ENCODE results near the gene MRPL34. TPM values are rescaled to one million over a fixed set of nuclear protein-coding genes. Genes with fewer than 3 reads are reported as not detected.

The MRPL34 gene
- total and polyA plus RNA-seq, 9 of the 15 experiments (the other 6 are each of a cell fraction or from before 2014, with no cell fraction given) = 11.5 to 256 (median 72.5) TPM

DNA sequence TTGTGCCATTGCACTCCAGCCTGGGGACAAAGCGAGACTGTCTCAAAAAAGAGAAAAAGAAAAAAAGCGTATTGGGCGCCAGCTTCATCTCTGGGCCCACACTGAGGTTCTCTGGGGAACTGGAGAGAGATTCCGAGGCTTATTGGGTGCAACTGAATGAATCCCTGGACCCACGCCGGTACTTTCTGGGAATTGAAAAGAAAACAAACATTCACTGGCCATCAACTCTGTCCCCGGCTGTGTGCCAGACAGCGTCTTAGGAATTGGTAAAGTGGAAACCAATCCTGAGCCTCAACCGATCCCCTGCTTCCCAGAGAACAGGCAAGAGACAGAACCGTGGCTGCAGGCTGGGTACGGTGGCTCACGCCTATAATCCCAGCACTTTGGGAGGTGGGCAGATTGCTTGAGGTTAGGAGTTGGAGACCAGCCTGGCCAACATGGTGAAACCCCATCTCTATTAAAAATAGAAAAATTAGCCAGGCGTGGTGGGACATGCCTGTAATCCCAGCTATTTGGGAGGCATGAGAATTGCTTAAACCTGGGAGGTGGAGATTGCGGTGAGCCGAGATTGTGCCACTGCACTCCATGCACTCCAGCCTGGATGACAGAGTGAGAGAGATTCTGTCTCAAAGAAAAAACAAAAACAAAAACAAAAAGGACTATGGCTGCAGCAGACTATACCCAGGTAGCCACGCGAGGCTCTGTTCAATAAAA is 20.4 kb downstream of the MRPL34 start:
- H3K9ac ChIP-seq (ENCODE audit: insufficient read depth in 1 of 2, low read depth in 2 of 2, low read length in 2 of 2) = no peak overlapping the region
- ATAC-seq (no peak), DNase-seq (ENCODE audit: extremely low read depth in 1 of 4, low spot score in 3 of 4) (no peak), FAIRE-seq (no peak)
- 74% methylated on average over 17 of the region's 17 CpGs for WGBS (ENCODE audit: insufficient coverage, low coverage, missing lambda C conversion rate)
- H3K4me1 ChIP-seq (replicated peaks in 1 of 2; ENCODE audit: control insufficient read depth in 2 of 2, insufficient read depth in 2 of 2, low read length in 2 of 2) = peaks cover 3 to 56% of the 10 kb centered on the region in 2 experiments; a peak in 4 of 5 replicates
- H2AFZ ChIP-seq (ENCODE audit: low read depth, low read length) = no peak overlapping the region
- in situ Hi-C loops (cut with MboI) = no loop called here
- no peak overlapping the region for H3K4me3 ChIP-seq
- TF ChIP-seq HDAC3 (IDR thresholded peaks at IDR 0.05; ENCODE audit: borderline replicate concordance, partially characterized antibody) = no peak
- H3K9me1 ChIP-seq (ENCODE audit: control insufficient read depth, insufficient read depth, low read length) = peaks cover 4% of the 10 kb centered on the region
- H3K9me3 ChIP-seq (replicated peaks; ENCODE audit: control insufficient read depth, insufficient read depth, low read depth, low read length) = no peaks in the 10 kb centered on the region
- no peak overlapping the region for H3K27ac ChIP-seq (ENCODE audit: extremely low read depth, low read depth, low read length)
- H3K27me3 ChIP-seq (ENCODE audit: control insufficient read depth in 2 of 2, insufficient read depth in 2 of 2, low read length in 2 of 2) = no peaks in the 10 kb centered on the region
- CTCF ChIA-PET (ENCODE audit: low intra/inter-chr PET ratio) = no interaction called here
- H4K20me1 ChIP-seq (replicated peaks; ENCODE audit: control insufficient read depth, insufficient read depth, low read length) = no peaks in the 10 kb centered on the region; the same call in 1 of the 2 replicates
- no TSS peak for BruUV-seq (replicated peaks)
- H3K36me3 ChIP-seq (ENCODE audit: control insufficient read depth, insufficient read depth, low read length) = peaks cover 21% of the 10 kb centered on the region
- POLR2A ChIA-PET = interaction anchor here (0.6 to 6.9 kb wide), 4 partner anchors 8 to 63 kb away, joined by 3 to 41 read pairs (median 8); partner anchors contain the start of genes ANO8 and DDA1
- H3K79me2 ChIP-seq (ENCODE audit: control insufficient read depth, insufficient read depth, low read length) = no peaks in the 10 kb centered on the region
- H3K4me2 ChIP-seq (ENCODE audit: insufficient read depth, low read length) = no peak overlapping the region
- intact Hi-C loops (cut with micrococcal nuclease) = no loop called here

DNA sequence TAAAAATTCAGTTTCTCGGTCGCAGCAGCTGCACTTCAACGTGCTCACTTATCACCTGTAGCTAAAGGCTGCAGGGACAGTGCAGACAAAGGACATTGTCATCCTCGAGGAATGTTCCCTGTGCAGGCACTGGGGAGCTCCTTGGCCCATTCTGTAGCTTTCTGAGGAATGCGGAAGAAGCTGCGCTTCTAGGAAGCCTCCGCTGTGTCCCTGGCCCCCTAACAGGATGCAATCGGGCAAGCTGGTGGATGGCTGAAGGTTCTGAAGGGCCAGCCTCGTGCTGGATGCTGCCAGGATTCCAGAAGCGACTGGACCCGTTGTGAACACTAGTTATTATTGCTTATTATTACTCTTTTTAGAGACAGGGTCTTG is 20.9 kb downstream of the MRPL34 start:
- ATAC-seq (no peak), FAIRE-seq (no peak), DNase-seq (ENCODE audit: extremely low read depth in 1 of 4, low spot score in 3 of 4) (no peak)
- H3K9ac ChIP-seq (ENCODE audit: insufficient read depth in 1 of 2, low read depth in 2 of 2, low read length in 2 of 2) = no peak overlapping the region
- CTCF ChIA-PET (ENCODE audit: low intra/inter-chr PET ratio) = no interaction called here
- 68% methylated on average over 11 of the region's 11 CpGs for WGBS (ENCODE audit: insufficient coverage, low coverage, missing lambda C conversion rate)
- intact Hi-C loops (cut with micrococcal nuclease) = no loop called here
- H3K36me3 ChIP-seq (ENCODE audit: control insufficient read depth, insufficient read depth, low read length) = peaks cover 19% of the 10 kb centered on the region
- H3K27me3 ChIP-seq (ENCODE audit: control insufficient read depth in 2 of 2, insufficient read depth in 2 of 2, low read length in 2 of 2) = no peaks in the 10 kb centered on the region
- no peak overlapping the region for H3K4me3 ChIP-seq
- no peak overlapping the region for H2AFZ ChIP-seq (ENCODE audit: low read depth, low read length)
- no TSS peak for BruUV-seq (replicated peaks)
- no peaks in the 10 kb centered on the region for H3K79me2 ChIP-seq (ENCODE audit: control insufficient read depth, insufficient read depth, low read length)
- no peaks in the 10 kb centered on the region for H3K9me3 ChIP-seq (replicated peaks; ENCODE audit: control insufficient read depth, insufficient read depth, low read depth, low read length)
- H3K9me1 ChIP-seq (ENCODE audit: control insufficient read depth, insufficient read depth, low read length) = peaks cover 4% of the 10 kb centered on the region
- peaks cover 3 to 53% of the 10 kb centered on the region in 2 experiments; a peak in 4 of 5 replicates for H3K4me1 ChIP-seq (replicated peaks in 1 of 2; ENCODE audit: control insufficient read depth in 2 of 2, insufficient read depth in 2 of 2, low read length in 2 of 2)
- in situ Hi-C loops (cut with MboI) = no loop called here
- no peak overlapping the region for H3K27ac ChIP-seq (ENCODE audit: extremely low read depth, low read depth, low read length)
- POLR2A ChIA-PET = interaction anchor here (1.6 to 6.9 kb wide), 3 partner anchors 8 to 17 kb away, joined by 6 to 41 read pairs (median 9); partner anchors contain the start of genes ANO8 and DDA1
- H4K20me1 ChIP-seq (replicated peaks; ENCODE audit: control insufficient read depth, insufficient read depth, low read length) = no peaks in the 10 kb centered on the region; the same call in 1 of the 2 replicates
- H3K4me2 ChIP-seq (ENCODE audit: insufficient read depth, low read length) = no peak overlapping the region
- TF ChIP-seq ETV1 (tag; conservative IDR thresholded peaks at IDR 0.05; ENCODE audit: low read depth) (no peak), CREM (IDR thresholded peaks at IDR 0.05; ENCODE audit: low read depth) (no peak), MYNN (IDR thresholded peaks at IDR 0.05) (no peak), MYNN (CRISPR knock-in tag; IDR thresholded peaks at IDR 0.05) (no peak), POLR2AphosphoS5 (IDR thresholded peaks at IDR 0.05; ENCODE audit: control insufficient read depth, insufficient read depth, low read depth, low read length) (no peak), ZBTB8A (IDR thresholded peaks at IDR 0.05; ENCODE audit: partially characterized antibody) (no peak), MEF2A (IDR thresholded peaks at IDR 0.05; ENCODE audit: control insufficient read depth, low read depth, low read length) (no peak), XRCC3 (IDR thresholded peaks at IDR 0.05) (no peak)
- TF ChIP-seq, protein P1, sequence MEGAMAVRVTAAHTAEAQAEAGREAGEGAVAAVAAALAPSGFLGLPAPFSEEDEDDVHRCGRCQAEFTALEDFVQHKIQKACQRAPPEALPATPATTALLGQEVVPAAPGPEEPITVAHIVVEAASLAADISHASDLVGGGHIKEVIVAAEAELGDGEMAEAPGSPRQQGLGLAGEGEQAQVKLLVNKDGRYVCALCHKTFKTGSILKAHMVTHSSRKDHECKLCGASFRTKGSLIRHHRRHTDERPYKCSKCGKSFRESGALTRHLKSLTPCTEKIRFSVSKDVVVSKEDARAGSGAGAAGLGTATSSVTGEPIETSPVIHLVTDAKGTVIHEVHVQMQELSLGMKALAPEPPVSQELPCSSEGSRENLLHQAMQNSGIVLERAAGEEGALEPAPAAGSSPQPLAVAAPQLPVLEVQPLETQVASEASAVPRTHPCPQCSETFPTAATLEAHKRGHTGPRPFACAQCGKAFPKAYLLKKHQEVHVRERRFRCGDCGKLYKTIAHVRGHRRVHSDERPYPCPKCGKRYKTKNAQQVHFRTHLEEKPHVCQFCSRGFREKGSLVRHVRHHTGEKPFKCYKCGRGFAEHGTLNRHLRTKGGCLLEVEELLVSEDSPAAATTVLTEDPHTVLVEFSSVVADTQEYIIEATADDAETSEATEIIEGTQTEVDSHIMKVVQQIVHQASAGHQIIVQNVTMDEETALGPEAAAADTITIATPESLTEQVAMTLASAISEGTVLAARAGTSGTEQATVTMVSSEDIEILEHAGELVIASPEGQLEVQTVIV (CRISPR knock-in tag; IDR thresholded peaks at IDR 0.05; ENCODE audit: borderline replicate concordance) = no peak
- TF ChIP-seq, protein P2, sequence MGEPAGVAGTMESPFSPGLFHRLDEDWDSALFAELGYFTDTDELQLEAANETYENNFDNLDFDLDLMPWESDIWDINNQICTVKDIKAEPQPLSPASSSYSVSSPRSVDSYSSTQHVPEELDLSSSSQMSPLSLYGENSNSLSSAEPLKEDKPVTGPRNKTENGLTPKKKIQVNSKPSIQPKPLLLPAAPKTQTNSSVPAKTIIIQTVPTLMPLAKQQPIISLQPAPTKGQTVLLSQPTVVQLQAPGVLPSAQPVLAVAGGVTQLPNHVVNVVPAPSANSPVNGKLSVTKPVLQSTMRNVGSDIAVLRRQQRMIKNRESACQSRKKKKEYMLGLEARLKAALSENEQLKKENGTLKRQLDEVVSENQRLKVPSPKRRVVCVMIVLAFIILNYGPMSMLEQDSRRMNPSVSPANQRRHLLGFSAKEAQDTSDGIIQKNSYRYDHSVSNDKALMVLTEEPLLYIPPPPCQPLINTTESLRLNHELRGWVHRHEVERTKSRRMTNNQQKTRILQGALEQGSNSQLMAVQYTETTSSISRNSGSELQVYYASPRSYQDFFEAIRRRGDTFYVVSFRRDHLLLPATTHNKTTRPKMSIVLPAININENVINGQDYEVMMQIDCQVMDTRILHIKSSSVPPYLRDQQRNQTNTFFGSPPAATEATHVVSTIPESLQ (CRISPR knock-in tag; IDR thresholded peaks at IDR 0.05) = no peak

All from K562 (cell line).